ENCODE measurements around the gene SLC2A10.

The SLC2A10 gene

GRCh38 chr20:46767127-46767761, 57.8 kb downstream of the SLC2A10 start:
- H3K27ac ChIP-seq = no peak overlapping the region
- peak; percentile 89 for TF ChIP-seq CTCF (conservative IDR thresholded peaks at IDR 0.05)

- no peak overlapping the region for H3K27ac ChIP-seq
- no peak for TF ChIP-seq CTCF (conservative IDR thresholded peaks at IDR 0.05)
Measured at GRCh38 chr20:46770330-46771194, 61.1 kb downstream of the SLC2A10 start.

- no peak overlapping the region for H3K27ac ChIP-seq
- TF ChIP-seq CTCF (conservative IDR thresholded peaks at IDR 0.05) = no peak
Measured at GRCh38 chr20:46771195-46771588, 61.7 kb downstream of the SLC2A10 start.

- peak; percentile 45 for TF ChIP-seq CTCF (conservative IDR thresholded peaks at IDR 0.05)
- H3K27ac ChIP-seq = no peak overlapping the region
Measured at GRCh38 chr20:46772901-46773300, 63.5 kb downstream of the SLC2A10 start.

GRCh38 chr20:46773680-46774079, 64.2 kb downstream of the SLC2A10 start:
- H3K27ac ChIP-seq = no peak overlapping the region
- TF ChIP-seq CTCF (conservative IDR thresholded peaks at IDR 0.05) = no peak

GRCh38 chr20:46774236-46774635, 64.8 kb downstream of the SLC2A10 start:
- H3K27ac ChIP-seq = no peak overlapping the region
- no peak for TF ChIP-seq CTCF (conservative IDR thresholded peaks at IDR 0.05)

- no peak overlapping the region for H3K27ac ChIP-seq
- TF ChIP-seq CTCF (conservative IDR thresholded peaks at IDR 0.05) = no peak
Measured at GRCh38 chr20:46774943-46775560, 65.6 kb downstream of the SLC2A10 start.

Measured in VCaP (cell line).